ENCODE results near the gene PET100. TPM values are rescaled to one million over a fixed set of nuclear protein-coding genes. Genes with fewer than 3 reads are reported as not detected.
A peak's percentile ranks its signal among the peaks of the same experiment; 100 is the strongest.

The PET100 gene
- total RNA-seq, 1 donor from 2014 or later, result 91.7 TPM

DNA sequence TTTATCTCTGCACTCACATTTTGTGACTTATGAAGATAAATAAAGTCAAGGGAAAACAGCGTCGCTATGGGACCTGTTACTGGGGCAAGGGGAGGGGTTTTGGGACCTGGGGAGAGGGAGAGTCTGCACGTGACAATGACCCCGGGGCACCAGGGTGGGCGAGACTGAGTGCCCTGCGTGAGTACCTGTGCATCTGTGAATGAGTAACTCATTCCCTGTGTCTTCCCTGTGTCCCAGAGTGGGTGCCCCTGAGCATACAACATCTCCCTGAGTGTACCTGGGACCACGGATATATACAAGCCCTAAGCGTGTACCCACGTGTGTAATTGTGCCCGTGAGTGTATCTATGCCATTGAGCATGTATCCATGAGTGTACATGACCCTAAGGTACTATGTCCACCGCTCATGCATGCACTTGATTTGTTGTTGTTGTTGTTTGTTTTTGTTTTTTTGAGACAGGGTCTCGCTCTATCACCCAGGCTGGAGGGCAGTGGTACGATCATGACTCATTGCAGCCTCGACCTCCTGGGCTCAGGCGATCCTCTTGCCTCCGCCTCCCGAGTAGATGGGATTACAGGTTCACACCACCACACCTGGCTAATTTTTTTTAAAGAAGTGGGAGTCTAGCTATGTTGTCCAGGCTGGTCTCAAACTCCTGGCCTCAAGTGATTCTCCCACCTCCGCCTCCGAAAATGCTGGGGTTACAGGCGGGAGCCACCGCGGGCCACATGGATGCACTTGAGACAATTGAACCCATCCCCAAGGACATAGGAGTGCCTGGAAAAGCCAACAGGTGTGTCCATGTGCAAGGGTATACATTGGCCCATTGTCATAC, 50.4 kb downstream of the PET100 start:
- ATAC-seq, result no peak

DNA sequence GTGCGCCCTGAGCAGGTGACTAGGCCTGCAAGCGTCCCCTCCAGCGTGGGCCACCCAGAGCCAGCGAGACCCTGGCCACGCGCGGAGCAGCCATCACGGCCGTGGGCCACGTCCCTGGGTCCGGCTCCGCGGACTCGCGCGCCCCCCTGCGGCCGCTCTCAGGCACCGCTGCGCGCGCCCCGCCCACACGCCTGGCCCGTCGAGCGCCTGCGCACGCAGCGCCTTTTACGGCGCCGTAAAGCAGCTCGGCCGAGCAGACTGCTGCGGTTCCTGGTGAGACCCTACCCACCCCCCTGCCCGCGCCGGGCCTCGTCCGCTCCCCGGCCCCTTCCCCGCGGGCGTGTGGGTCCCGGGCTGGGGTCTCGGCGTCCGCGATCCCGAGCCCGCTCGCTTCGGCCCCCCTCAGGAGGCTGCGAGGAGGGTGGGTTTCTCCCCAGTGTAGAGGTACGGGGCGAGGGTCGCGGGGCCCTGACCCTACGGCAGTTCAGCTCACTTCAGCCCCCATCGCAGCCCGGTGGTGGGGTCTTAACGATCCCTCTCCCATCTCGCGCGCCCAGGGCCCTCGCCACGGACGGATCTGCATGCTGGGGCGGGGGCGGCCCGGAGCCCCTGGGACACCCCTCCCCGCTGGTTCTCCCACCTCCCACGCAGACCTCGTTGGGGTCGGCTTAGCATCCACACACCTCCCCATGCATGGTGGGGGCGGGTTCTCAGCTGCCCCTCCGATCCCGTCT, 51.2 kb downstream of the PET100 start, which contains the start of gene TRAPPC5:
TRAPPC5 (plus strand) TSS at position 228 of the 734 bp plus-strand sequence. CDS start 1,421 bp downstream, outside the sequence.
- peak; percentile 89 for ATAC-seq

Other genes starting within 250 kb of the PET100 start
- gene PEX11G, start 140.8 kb upstream of the PET100 start, total RNA-seq, result 4.8 TPM
- 11.2 TPM for gene ZNF358, start 113.7 kb upstream of the PET100 start, total RNA-seq
- gene MCOLN1, start 107.2 kb upstream of the PET100 start, total RNA-seq, result 9.2 TPM
- gene PNPLA6, start 94.1 kb upstream of the PET100 start, total RNA-seq, result 48.1 TPM
- 21.2 TPM for gene CAMSAP3, start 33.9 kb upstream of the PET100 start, total RNA-seq
- 17.9 TPM for gene XAB2, start 248 bp upstream of the PET100 start, total RNA-seq
- gene PCP2, start 3.9 kb downstream of the PET100 start, total RNA-seq, result not detected
- gene STXBP2, start 7.3 kb downstream of the PET100 start, total RNA-seq, result 62.7 TPM
- not detected for gene RETN, start 39.3 kb downstream of the PET100 start, total RNA-seq
- gene MCEMP1, start 47.3 kb downstream of the PET100 start, total RNA-seq, result 0.24 TPM
- gene TRAPPC5, start 51.0 kb downstream of the PET100 start, total RNA-seq, result 127 TPM
- gene FCER2, start 72.3 kb downstream of the PET100 start, total RNA-seq, result 0.20 TPM
- gene CLEC4G, start 102.3 kb downstream of the PET100 start, total RNA-seq, result not detected
- gene CD209, start 117.7 kb downstream of the PET100 start, total RNA-seq, result 0.32 TPM
- not detected for gene CLEC4M, start 133.4 kb downstream of the PET100 start, total RNA-seq
- gene EVI5L, start 200.4 kb downstream of the PET100 start, total RNA-seq, result 9.6 TPM
- 0.04 TPM for gene PRR36, start 244.6 kb downstream of the PET100 start, total RNA-seq

Measured in esophagus mucosa (tissue), 1 donor.